GM19351 (cell line): ENCODE measurements around the gene ADGRF1.
"Not testable (repeated sequence)": the region's sequence is repeated elsewhere in the genome, so short reads cannot be mapped to it uniquely, and the experiment has no call there.

ENCODE experiments used
- ATAC-seq: cut with Tn5 transposase; IDR thresholded peaks from one replicate; pipeline ENCODE4 v1.9.1; 2021; ENCODE audit warnings: mild to moderate bottlenecking, moderate library complexity; ENCODE audit not compliant: unreplicated experiment

ADGRF1 gene

DNA sequence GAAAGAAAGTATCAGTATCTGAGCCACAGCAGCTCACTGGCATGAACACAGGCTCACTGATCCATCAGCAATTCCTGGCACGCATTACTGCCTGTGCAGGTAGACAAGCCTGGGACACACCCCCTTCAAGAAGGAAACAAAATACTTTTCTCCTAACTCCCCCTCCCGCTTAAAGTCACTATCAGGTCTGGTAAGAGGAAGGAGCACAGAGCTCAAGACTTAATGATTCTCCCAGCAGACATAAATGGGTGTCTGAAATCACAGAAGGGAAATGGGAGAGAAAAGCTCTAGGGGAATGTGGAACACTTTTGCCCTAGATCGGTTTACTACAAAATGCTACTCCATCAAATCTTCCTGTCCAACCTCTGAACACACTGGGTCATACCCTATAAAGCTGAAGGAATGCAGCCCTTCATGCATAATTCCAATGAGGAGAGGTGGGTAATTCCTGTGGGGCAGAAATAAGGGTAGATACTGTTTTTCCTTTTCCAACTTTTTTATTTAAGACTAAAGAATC lies at the start of gene ADGRF1:
Gene ADGRF1 (minus strand): TSS at position 58 of the 517 bp plus-strand sequence. CDS start 13,271 bp downstream, outside the sequence.
- no peak for ATAC-seq

- ATAC-seq, result no peak
These were observed 48.7 kb upstream of the ADGRF1 start for GRCh38 chr6:47090881-47091280.

- not testable (repeated sequence) for ATAC-seq
These were observed 47.3 kb upstream of the ADGRF1 start for GRCh38 chr6:47089473-47089872.

DNA sequence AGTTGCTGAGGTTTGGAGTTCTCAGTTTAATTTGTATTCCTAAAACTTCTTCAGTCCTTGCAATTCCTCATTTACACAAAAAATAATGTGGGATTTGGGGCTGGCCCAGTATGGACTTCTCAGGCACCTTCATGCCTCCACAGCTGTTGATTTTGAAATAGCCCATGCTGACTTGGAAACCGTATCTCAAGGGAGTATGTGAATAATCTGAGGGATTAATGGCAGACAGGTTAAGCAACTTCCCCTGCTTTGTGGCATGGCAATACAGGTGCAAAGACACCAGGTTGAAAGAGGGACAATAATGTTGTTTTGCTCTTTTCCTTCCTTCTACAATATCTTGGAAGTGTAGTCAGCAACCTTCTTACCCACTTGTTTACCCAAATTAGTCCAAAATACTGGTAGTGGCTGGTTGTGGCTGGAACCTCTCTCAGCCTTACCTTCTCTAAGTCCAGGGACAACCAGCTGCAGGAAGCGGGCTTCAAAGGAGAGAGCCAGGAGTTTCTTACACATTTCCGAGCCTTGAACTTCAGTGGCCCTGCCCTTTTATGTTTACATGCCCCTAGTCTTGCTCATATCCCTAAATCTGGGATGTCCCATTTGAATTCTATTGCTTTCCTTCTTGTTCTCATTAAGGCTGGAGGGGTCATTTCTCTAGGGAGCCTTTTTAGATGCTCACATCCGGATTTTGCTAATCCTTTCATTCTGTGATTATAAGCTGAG lies 44.1 kb upstream of the ADGRF1 start:
- ATAC-seq, result no peak

- ATAC-seq, result no peak
These were observed 42.5 kb upstream of the ADGRF1 start for GRCh38 chr6:47084610-47085009.

- no peak for ATAC-seq
These were observed 41.5 kb upstream of the ADGRF1 start for GRCh38 chr6:47083586-47084047.

GRCh38 chr6:47080083-47080596 lies 38.0 kb upstream of the ADGRF1 start:
- ATAC-seq, result no peak

- ATAC-seq, result no peak
These were observed 37.5 kb upstream of the ADGRF1 start for GRCh38 chr6:47079638-47080037.

GRCh38 chr6:47078991-47079390 lies 36.9 kb upstream of the ADGRF1 start:
- ATAC-seq, result no peak

DNA sequence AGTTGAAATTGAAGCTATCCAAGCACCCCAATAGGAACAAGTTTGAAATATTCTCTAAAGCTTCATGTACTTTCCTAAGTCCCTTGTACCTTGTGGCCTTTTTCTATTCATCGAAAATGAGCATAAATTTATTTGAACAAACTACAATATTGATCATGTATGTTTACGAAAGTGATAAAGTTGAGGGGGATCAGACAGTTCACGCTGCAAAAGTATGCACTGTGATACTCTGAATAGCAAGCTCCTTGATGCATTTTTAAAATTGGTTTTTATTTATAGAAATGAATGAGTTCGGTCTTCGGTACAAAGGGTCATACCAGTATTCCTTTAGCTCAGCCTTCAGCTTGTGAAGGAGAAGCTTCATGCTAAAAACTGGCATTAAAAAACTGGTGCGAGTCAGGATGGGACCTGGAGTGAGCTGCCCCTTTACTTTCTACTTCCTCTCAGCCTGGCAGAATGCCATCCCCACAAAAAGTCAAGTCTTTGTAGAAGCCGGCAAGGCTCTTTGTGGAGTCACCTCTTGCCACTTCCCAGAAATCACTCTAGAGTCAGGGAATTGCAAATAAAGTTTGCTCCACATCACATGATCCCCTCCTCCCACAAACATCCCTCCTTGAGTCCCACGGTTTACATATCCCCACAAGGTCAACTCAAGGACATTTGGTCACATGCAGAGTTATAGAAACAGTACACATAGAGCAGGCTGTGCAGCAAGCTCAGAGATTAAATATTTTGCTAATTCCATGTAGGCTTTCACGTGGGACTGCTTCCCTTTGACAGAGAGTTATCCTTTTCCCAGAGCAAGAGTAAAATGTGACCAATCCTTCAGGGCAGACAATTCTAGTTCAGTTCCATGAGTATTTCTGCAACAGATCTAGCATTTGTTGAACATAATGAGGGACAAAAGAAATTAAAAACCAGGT lies 34.6 kb upstream of the ADGRF1 start:
- ATAC-seq, result no peak

DNA sequence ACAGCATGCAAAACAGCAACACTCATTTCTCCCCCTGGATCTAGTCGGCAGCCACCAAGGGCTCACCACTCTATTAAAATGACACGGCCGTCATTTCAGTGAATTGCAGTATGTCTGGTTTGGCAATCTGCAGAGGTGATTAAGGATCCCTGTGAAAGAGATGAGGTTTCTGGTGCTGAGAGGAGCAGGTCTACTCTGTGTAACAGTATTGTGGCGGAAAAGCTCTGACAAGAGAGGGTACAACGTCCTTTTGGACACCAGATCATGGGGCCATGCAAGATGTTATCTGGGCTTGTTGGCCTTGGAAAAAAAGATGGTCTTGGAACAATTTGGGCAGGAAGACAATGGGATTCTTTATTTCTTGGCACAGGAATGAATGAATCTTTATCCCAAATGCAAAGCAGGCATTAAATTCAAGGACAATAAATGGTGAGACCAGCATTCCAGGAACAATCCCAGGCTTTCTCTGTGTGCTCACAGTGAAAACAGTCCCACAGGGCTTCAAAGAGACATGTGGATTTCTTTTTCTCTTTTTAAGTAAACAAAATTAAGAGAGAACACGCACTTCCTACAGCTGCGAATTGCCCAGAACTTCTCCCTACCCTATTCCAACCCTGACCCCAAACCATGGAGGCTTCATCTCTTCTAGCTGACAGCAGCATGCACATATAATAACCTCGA lies 33.7 kb upstream of the ADGRF1 start:
- no peak for ATAC-seq

DNA sequence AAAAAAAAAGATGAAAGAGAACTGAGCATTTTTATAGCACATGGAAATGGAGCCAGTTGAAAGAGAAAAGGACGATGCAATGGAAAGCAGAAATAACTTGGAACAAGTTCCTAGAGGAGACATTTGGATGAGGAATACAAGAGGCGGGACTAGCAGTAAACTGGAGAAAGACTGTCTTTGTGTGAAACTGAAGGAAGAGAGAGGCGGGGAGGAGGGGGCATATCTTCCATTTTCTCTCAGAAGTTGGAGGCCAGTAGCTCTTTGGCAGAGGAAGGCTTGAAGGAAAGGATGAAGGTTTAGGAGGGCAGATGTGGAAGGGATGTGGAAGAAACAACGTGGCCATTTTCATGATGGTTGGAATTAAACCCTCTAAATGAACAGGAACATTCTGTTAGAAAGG lies 33.0 kb upstream of the ADGRF1 start:
- ATAC-seq, result no peak

DNA sequence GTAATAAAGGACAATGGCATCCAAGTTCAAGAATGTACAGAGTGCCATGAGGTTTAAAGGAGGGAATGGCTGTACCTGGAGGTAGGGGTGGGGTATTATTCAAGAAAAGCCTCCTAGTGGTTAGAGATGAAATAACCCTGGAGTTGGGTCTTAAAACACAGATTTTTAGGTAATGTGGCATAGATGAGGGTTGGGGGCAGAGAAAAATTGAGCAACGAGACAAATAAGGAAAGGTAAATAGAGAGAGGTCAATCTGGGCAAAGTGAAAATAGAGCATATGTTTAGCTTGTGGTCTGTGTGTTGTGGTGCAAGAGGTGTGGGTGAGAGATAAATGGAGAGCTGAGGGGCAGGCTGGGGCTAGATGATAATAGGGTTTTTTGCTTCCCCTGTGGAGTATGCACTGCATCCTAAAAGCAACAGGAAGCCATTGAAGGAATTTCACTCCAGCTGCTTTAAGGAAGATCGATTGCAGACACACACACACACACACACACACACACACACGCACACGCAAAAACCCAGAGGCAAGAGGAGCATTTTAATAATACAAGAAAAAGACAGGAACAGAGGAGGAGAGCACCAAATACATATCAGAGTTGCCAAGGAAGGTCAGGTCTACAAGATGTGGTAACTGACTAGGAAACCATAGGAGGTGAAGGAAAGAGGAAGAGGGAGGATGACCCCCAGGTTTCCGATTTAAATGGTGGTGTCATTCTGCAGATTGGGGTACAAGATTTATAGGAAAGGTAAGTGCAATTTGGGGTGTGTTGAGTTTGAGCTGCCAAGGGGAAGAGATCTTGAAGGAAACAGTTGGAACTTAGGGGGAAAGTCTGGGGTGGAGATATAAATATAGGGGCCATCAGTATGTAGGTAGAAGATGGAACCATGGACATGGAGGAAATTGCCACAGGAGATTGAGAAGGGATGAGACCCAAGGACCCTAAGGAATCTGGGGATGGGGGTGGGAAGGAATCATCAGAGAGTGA lies 31.3 kb upstream of the ADGRF1 start:
- peak; percentile 54 for ATAC-seq

GRCh38 chr6:47072667-47073066 lies 30.5 kb upstream of the ADGRF1 start:
- no peak for ATAC-seq

DNA sequence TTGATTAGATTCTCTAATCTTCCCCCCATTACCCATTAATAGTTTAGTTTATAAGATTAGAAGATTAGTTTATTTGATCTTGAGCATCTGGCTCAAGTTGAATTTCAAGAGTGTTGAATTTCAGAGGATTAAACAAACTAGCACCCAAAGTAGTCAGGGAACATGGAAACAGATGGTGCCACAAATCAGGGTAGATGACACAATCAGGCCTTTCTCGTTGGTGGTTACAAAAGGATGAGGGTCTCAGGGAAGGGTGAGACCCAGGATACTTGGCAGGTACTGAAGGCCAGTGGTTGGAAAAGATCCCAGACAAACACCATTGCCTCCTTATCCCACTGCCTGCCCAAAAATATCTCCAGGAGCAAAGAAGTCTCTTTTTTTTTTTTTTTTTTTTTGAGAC lies 29.5 kb upstream of the ADGRF1 start:
- no peak for ATAC-seq

GRCh38 chr6:47070461-47070860 lies 28.3 kb upstream of the ADGRF1 start:
- ATAC-seq, result no peak

DNA sequence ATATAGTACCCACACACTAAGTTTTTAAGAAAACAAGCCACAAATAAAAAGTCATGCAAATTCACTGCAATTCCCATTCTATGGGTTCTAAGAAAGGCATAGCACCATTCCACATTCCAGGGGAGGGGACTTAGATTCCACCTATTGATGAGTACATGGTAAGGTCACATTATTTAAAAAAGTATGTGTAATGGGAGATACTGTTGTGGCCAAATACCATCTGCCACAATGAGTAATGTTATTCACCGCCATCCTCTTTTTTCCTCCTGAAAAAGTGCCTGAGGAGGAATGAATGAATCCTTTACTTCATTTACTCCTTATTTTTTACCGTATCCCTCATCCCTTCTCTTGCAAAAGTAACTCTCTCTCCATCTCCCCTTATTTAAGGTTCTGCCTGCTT lies 27.0 kb upstream of the ADGRF1 start:
- ATAC-seq, result no peak

- ATAC-seq, result no peak
These were observed 24.3 kb upstream of the ADGRF1 start for GRCh38 chr6:47066418-47066817.

GRCh38 chr6:47064274-47064673 lies 22.1 kb upstream of the ADGRF1 start:
- peak; percentile 58 for ATAC-seq

DNA sequence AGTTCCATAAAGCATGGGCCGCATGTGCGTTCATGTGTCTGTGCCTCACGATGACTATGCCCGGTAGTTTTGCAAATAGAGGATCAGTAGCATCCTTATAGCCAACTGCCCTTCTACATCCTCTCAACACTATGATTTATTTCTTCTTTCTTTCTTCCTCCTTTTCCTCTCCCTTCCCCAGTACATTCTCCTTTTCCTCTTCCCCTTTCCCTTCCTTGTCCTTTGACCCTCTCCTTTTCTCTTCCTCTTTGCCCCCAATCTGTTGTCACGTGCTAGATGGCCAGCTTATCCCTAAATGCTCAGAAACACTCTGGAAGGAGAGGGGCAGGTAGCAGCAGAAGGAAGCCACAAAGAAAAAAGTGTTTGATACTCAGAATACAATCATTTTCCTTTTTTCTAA lies 20.2 kb upstream of the ADGRF1 start:
- no peak for ATAC-seq
